Measurements from ENCODE around the gene FHOD3.

Gene FHOD3

GRCh38 chr18:36297417-36298125, at the start of gene FHOD3:
Gene FHOD3 (plus strand): TSS chr18:36297713. CDS start chr18:36297836, 123 bp downstream.
- DNase-seq (ENCODE audit: low read depth in 2 of 2) = no peak

- DNase-seq (ENCODE audit: low read depth in 2 of 2) = no peak
Measured at GRCh38 chr18:36249392-36249791, 48.1 kb upstream of the FHOD3 start.

GRCh38 chr18:36250827-36251226, 46.7 kb upstream of the FHOD3 start:
- no peak for DNase-seq (ENCODE audit: low read depth in 2 of 2)

- DNase-seq (ENCODE audit: low read depth in 2 of 2) = no peak
Measured at GRCh38 chr18:36255072-36255698, 42.3 kb upstream of the FHOD3 start.

GRCh38 chr18:36256094-36256493, 41.4 kb upstream of the FHOD3 start:
- no peak for DNase-seq (ENCODE audit: low read depth in 2 of 2)

GRCh38 chr18:36262971-36263370, 34.5 kb upstream of the FHOD3 start:
- DNase-seq (ENCODE audit: low read depth in 2 of 2) = no peak

- DNase-seq (ENCODE audit: low read depth in 2 of 2) = no peak
Measured at GRCh38 chr18:36264283-36264682, 33.2 kb upstream of the FHOD3 start.

GRCh38 chr18:36265015-36265414, 32.5 kb upstream of the FHOD3 start:
- no peak for DNase-seq (ENCODE audit: low read depth in 2 of 2)

- DNase-seq (ENCODE audit: low read depth in 2 of 2) = no peak
Measured at GRCh38 chr18:36269157-36269556, 28.4 kb upstream of the FHOD3 start.

- no peak for DNase-seq (ENCODE audit: low read depth in 2 of 2)
Measured at GRCh38 chr18:36271153-36271552, 26.4 kb upstream of the FHOD3 start.

GRCh38 chr18:36273347-36273746, 24.2 kb upstream of the FHOD3 start:
- DNase-seq (ENCODE audit: low read depth in 2 of 2) = no peak

GRCh38 chr18:36274083-36274715, 23.3 kb upstream of the FHOD3 start:
- DNase-seq (ENCODE audit: low read depth in 2 of 2) = no peak

- DNase-seq (ENCODE audit: low read depth in 2 of 2) = no peak
Measured at GRCh38 chr18:36275561-36275960, 22.0 kb upstream of the FHOD3 start.

- DNase-seq (ENCODE audit: low read depth in 2 of 2) = no peak
Measured at GRCh38 chr18:36279001-36279400, 18.5 kb upstream of the FHOD3 start.

GRCh38 chr18:36281936-36282335, 15.6 kb upstream of the FHOD3 start:
- DNase-seq (ENCODE audit: low read depth in 2 of 2) = no peak

GRCh38 chr18:36283448-36283847, 14.1 kb upstream of the FHOD3 start:
- DNase-seq (ENCODE audit: low read depth in 2 of 2) = no peak

GRCh38 chr18:36284268-36284667, 13.2 kb upstream of the FHOD3 start:
- DNase-seq (ENCODE audit: low read depth in 2 of 2) = no peak

GRCh38 chr18:36284671-36285295, 12.7 kb upstream of the FHOD3 start:
- DNase-seq (ENCODE audit: low read depth in 2 of 2) = no peak

- no peak for DNase-seq (ENCODE audit: low read depth in 2 of 2)
Measured at GRCh38 chr18:36287653-36288052, 9.9 kb upstream of the FHOD3 start.

- DNase-seq (ENCODE audit: low read depth in 2 of 2) = no peak
Measured at GRCh38 chr18:36288689-36289088, 8.8 kb upstream of the FHOD3 start.

GRCh38 chr18:36294031-36294430, 3.5 kb upstream of the FHOD3 start:
- no peak for DNase-seq (ENCODE audit: low read depth in 2 of 2)

GRCh38 chr18:36295214-36295613, 2.3 kb upstream of the FHOD3 start:
- no peak for DNase-seq (ENCODE audit: low read depth in 2 of 2)

GRCh38 chr18:36295880-36296301, 1.6 kb upstream of the FHOD3 start:
- no peak for DNase-seq (ENCODE audit: low read depth in 2 of 2)

All from stimulated activated CD4-positive, alpha-beta T cell treated with anti-CD3 and anti-CD28 coated beads, Interleukin-15, amount 100 ng/mL, for 48 hours (primary cell).